CD4-positive, alpha-beta T cell treated with Interleukin-15 for 1 hour (primary cell): ENCODE data around the gene TPI1.
"Not testable (repeated sequence)": the region's sequence is repeated elsewhere in the genome, so short reads cannot be mapped to it uniquely, and the experiment has no call there.

Source experiments
- DNase-seq: peaks from one replicate; pipeline ENCODE4 v3.0.0-alpha.2; 2020

The TPI1 gene

GRCh38 chr12:6896846-6897435 lies 29.6 kb downstream of the TPI1 start:
- no peak for DNase-seq

GRCh38 chr12:6899427-6899826 lies 32.1 kb downstream of the TPI1 start:
- DNase-seq = no peak

- DNase-seq = peak; percentile 68
These were observed 32.6 kb downstream of the TPI1 start for GRCh38 chr12:6899837-6900519.

GRCh38 chr12:6902448-6902847 lies 35.1 kb downstream of the TPI1 start:
- no peak for DNase-seq

GRCh38 chr12:6903722-6904121 lies 36.4 kb downstream of the TPI1 start:
- DNase-seq = no peak

GRCh38 chr12:6904280-6905276 lies 37.2 kb downstream of the TPI1 start, which contains the start of gene LRRC23:
Gene LRRC23, plus strand, starts transcription at chr12:6904822. Its CDS starts 812 bp downstream, at chr12:6905634.
- DNase-seq = peak; percentile 99

- no peak for DNase-seq
These were observed 38.2 kb downstream of the TPI1 start for GRCh38 chr12:6905414-6906040.

GRCh38 chr12:6908141-6908540 lies 40.8 kb downstream of the TPI1 start:
- not testable (repeated sequence) for DNase-seq

GRCh38 chr12:6909421-6910145 lies 42.3 kb downstream of the TPI1 start:
- no peak for DNase-seq

GRCh38 chr12:6912164-6912935 lies 45.0 kb downstream of the TPI1 start:
- DNase-seq = no peak

GRCh38 chr12:6914246-6914946 lies 47.1 kb downstream of the TPI1 start, which contains the start of gene ENO2:
Gene ENO2, plus strand, starts transcription at chr12:6914580. Its CDS starts 1,253 bp downstream, at chr12:6915833.
- peak; percentile 87 for DNase-seq

GRCh38 chr12:6914947-6915788 lies 47.8 kb downstream of the TPI1 start:
- no peak for DNase-seq

- no peak for DNase-seq
These were observed 48.5 kb downstream of the TPI1 start for GRCh38 chr12:6915789-6916285.

GRCh38 chr12:6916426-6917200 lies 49.3 kb downstream of the TPI1 start:
- no peak for DNase-seq

GRCh38 chr12:6917491-6918231 lies 50.3 kb downstream of the TPI1 start:
- DNase-seq = no peak

- DNase-seq = no peak
These were observed 52.3 kb downstream of the TPI1 start for GRCh38 chr12:6919588-6919987.
